Skin epidermis (tissue), 12 donors: Measurements from ENCODE around the gene NANOGP8.
"Not testable (repeated sequence)": the region's sequence is repeated elsewhere in the genome, so short reads cannot be mapped to it uniquely, and the experiment has no call there.

ENCODE experiments used
- H3K27ac ChIP-seq, 21 experiments: fragments of 200-600 bp; sonication (generic) in 11 of 21; one replicate each; pipeline ENCODE4 v1.5.0; 2020; ENCODE audit warnings: mild to moderate bottlenecking in 3 of 21, inconsistent platforms in 2 of 21, moderate library complexity in 2 of 21
- H3K4me3 ChIP-seq, 7 experiments: fragments of 200-600 bp; sonication (generic) in 2 of 7; one replicate each; pipeline ENCODE4 v1.5.0; 2020; ENCODE audit warnings: inconsistent platforms in 2 of 7, mild to moderate bottlenecking in 2 of 7, moderate library complexity in 1 of 7

The NANOGP8 gene

GRCh38 chr15:35085176-35085919 is at the start of gene NANOGP8:
Gene NANOGP8 (minus strand): TSS chr15:35085295. CDS start chr15:35085110, 185 bp downstream.
- H3K27ac ChIP-seq, H3K4me3 ChIP-seq: not testable (repeated sequence)

- Histone ChIP-seq H3K4me3 (no peak overlapping the region), H3K27ac (no peak overlapping the region)
Measured at GRCh38 chr15:35134299-35134698, 49.2 kb upstream of the NANOGP8 start.

GRCh38 chr15:35130245-35130644 is 45.1 kb upstream of the NANOGP8 start:
- Histone ChIP-seq H3K4me3 (no peak overlapping the region), H3K27ac (no peak overlapping the region)

GRCh38 chr15:35129361-35129760 is 44.3 kb upstream of the NANOGP8 start:
- Histone ChIP-seq H3K4me3 (no peak overlapping the region), H3K27ac (no peak overlapping the region)

- Histone ChIP-seq H3K4me3 (no peak overlapping the region), H3K27ac (no peak overlapping the region)
Measured at GRCh38 chr15:35127717-35128116, 42.6 kb upstream of the NANOGP8 start.

- Histone ChIP-seq H3K4me3 (no peak overlapping the region), H3K27ac (no peak overlapping the region)
Measured at GRCh38 chr15:35126236-35126635, 41.1 kb upstream of the NANOGP8 start.

- Histone ChIP-seq H3K27ac (no peak overlapping the region), H3K4me3 (no peak overlapping the region)
Measured at GRCh38 chr15:35123743-35124142, 38.6 kb upstream of the NANOGP8 start.

- Histone ChIP-seq H3K4me3 (no peak overlapping the region), H3K27ac (no peak overlapping the region)
Measured at GRCh38 chr15:35121611-35122359, 36.7 kb upstream of the NANOGP8 start.

GRCh38 chr15:35120173-35120572 is 35.1 kb upstream of the NANOGP8 start:
- Histone ChIP-seq H3K4me3 (no peak overlapping the region), H3K27ac (no peak overlapping the region)

- Histone ChIP-seq H3K4me3 (no peak overlapping the region), H3K27ac (no peak overlapping the region)
Measured at GRCh38 chr15:35118960-35119359, 33.9 kb upstream of the NANOGP8 start.

- H3K4me3 ChIP-seq: no peak overlapping the region
- H3K27ac ChIP-seq: peak overlapping the region in 1 of 21 experiments; percentile 10
Measured at GRCh38 chr15:35117543-35118265, 32.6 kb upstream of the NANOGP8 start.

GRCh38 chr15:35115155-35115725 is 30.1 kb upstream of the NANOGP8 start:
- Histone ChIP-seq H3K27ac (no peak overlapping the region), H3K4me3 (no peak overlapping the region)

- no peak overlapping the region for H3K27ac ChIP-seq
- H3K4me3 ChIP-seq: no peak overlapping the region
Measured at GRCh38 chr15:35112346-35112745, 27.3 kb upstream of the NANOGP8 start.

GRCh38 chr15:35111861-35112260 is 26.8 kb upstream of the NANOGP8 start:
- no peak overlapping the region for H3K4me3 ChIP-seq
- H3K27ac ChIP-seq: no peak overlapping the region

- Histone ChIP-seq H3K4me3 (no peak overlapping the region), H3K27ac (no peak overlapping the region)
Measured at GRCh38 chr15:35108453-35108852, 23.4 kb upstream of the NANOGP8 start.

- Histone ChIP-seq H3K27ac (no peak overlapping the region), H3K4me3 (no peak overlapping the region)
Measured at GRCh38 chr15:35107561-35107960, 22.5 kb upstream of the NANOGP8 start.

GRCh38 chr15:35107122-35107521 is 22.0 kb upstream of the NANOGP8 start:
- no peak overlapping the region for H3K4me3 ChIP-seq
- no peak overlapping the region for H3K27ac ChIP-seq

GRCh38 chr15:35104526-35105147 is 19.5 kb upstream of the NANOGP8 start:
- H3K27ac ChIP-seq: no peak overlapping the region
- H3K4me3 ChIP-seq: no peak overlapping the region

GRCh38 chr15:35102186-35102585 is 17.1 kb upstream of the NANOGP8 start:
- no peak overlapping the region for H3K4me3 ChIP-seq
- no peak overlapping the region for H3K27ac ChIP-seq

- no peak overlapping the region for H3K4me3 ChIP-seq
- no peak overlapping the region for H3K27ac ChIP-seq
Measured at GRCh38 chr15:35101335-35101734, 16.2 kb upstream of the NANOGP8 start.
